MCF 10A (cell line): Measurements from ENCODE around the gene TBXAS1. TPM values are rescaled to one million over a fixed set of nuclear protein-coding genes. Genes with fewer than 3 reads are reported as not detected.
A peak's percentile ranks its signal among the peaks of the same experiment; 100 is the strongest.

Source experiments
- Bru-seq: library from RNA; stranded (reverse); fragments of 400-500 nt; gene quantifications from one replicate; lab custom pipeline; 2021; lab: Mats Ljungman, UMichigan
- BruChase-seq, 2 experiments: library from RNA; stranded (reverse); fragments of 400-500 nt; gene quantifications; one replicate each; lab custom pipeline; 2021; lab: Mats Ljungman, UMichigan
- BruUV-seq: library from RNA; stranded (reverse); fragments of 400-500 nt; replicated peaks from 2 replicates; lab custom pipeline; 2021; lab: Mats Ljungman, UMichigan
- CTCF ChIA-PET: fragments of 300-600 bp; sonication (Branson Sonifier 250); formaldehyde crosslinking; extraction: SDS; loops from one replicate; lab custom pipeline; 2021; ENCODE audit warnings: antibody characterized with exemption, inconsistent platforms; lab: Yijun Ruan, JAX
- POLR2A ChIA-PET: fragments of 300-600, 350-650 bp; sonication (Branson Sonifier 250); formaldehyde crosslinking; extraction: SDS; loops from one replicate; lab custom pipeline; 2020; ENCODE audit warnings: antibody characterized with exemption, inconsistent platforms; lab: Yijun Ruan, JAX
- DNase-seq: peaks from one replicate; pipeline ENCODE4 v3.0.0-alpha.2; 2018; ENCODE audit not compliant: unreplicated experiment
- H3K27ac Mint-ChIP-seq: one replicate; pipeline ENCODE4 v1.8.0; 2022; ENCODE audit warnings: mild to moderate bottlenecking, low read depth, mixed read lengths; ENCODE audit not compliant: unreplicated experiment
- H3K27me3 Mint-ChIP-seq: one replicate; pipeline ENCODE4 v1.8.0; 2022; ENCODE audit warnings: mixed read lengths; ENCODE audit not compliant: insufficient read depth, unreplicated experiment
- H3K36me3 Mint-ChIP-seq: one replicate; pipeline ENCODE4 v1.8.0; 2022; ENCODE audit warnings: mild to moderate bottlenecking, moderate library complexity, mixed read lengths; ENCODE audit not compliant: insufficient read depth, unreplicated experiment
- H3K4me1 Mint-ChIP-seq: one replicate; pipeline ENCODE4 v1.8.0; 2022; ENCODE audit warnings: mixed read lengths; ENCODE audit not compliant: insufficient read depth, unreplicated experiment
- H3K4me3 Mint-ChIP-seq: one replicate; pipeline ENCODE4 v1.8.0; 2022; ENCODE audit warnings: mild to moderate bottlenecking, moderate library complexity, mixed read lengths; ENCODE audit not compliant: unreplicated experiment
- H3K9me3 Mint-ChIP-seq: one replicate; pipeline ENCODE4 v1.8.0; 2022; ENCODE audit warnings: mixed read lengths; ENCODE audit not compliant: unreplicated experiment
- intact Hi-C: fragments of 100-400 bp; cut with micrococcal nuclease; formaldehyde crosslinking; loops from 2 replicates; pipeline ENCODE4 v1.14.1; 2022
- long read RNA-seq: library from polyadenylated mRNA; stranded (forward); transcript quantifications from one replicate; pipeline ENCODE4 v2.0.0, GENCODE V29; 2022
- total RNA-seq: library from RNA; stranded (reverse); gene quantifications from 2 replicates; pipeline ENCODE4 v1.2.3, GENCODE V29; 2022
- TF ChIP-seq, protein P1 (sequence below): fragments of 200-600 bp; IDR thresholded peaks from one replicate; pipeline ENCODE4 v1.8.0; 2022; ENCODE audit warnings: antibody characterized with exemption, mild to moderate bottlenecking; ENCODE audit not compliant: unreplicated experiment

Gene TBXAS1
- total RNA-seq (1.5 and 4.4 TPM in 2 replicates), Bru-seq, nascent RNA (percentile 25 among the genes with signal in this experiment), BruChase-seq, experiment 1, labeled RNA remaining after a 6-hour chase (percentile 26 among the genes with signal in this experiment), BruChase-seq, experiment 2, labeled RNA remaining after a 2-hour chase (percentile 25 among the genes with signal in this experiment)
- long read RNA-seq, partial matches to known transcripts: 1 of 5 reads
- long read RNA-seq, other reads (novel, unspliced or antisense): 1 of 5 reads

DNA sequence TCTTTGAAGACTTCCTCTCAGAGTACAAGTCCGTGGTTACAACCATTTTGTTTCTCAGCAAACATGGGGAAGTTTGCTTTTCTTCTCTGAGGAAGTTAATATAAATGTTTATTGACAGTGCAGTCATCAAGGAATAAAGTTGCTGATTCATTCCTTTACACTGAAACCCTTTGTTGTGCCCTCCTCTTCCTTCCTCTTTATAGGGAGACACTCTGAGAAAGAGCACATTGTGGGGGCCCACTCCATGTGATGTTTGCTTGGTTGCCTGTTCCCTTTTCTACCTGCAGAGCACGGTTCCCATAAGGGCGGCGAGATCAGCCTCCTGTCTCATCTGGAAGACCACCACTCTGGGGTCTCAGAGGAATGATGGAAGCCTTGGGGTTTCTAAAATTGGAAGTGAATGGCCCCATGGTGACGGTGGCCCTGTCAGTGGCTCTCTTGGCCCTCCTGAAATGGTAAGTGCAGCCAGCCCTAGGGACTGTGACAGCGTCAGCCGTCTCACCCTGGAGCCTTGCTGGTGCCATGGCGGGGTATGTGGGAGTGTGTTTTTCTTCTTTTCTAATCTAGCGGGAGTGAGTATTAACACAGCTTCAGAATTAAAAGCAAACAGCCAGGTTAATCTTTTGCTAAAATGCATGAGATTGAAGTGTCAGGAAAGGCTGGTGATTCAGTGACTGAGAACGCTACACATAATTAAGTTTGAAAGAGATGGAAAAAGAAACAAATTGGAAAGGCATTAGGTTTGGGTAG lies at the start of gene TBXAS1:
TSS of gene TBXAS1 (plus strand) at position 240 of the 750 bp plus-strand sequence. CDS start at position 367, 127 bp downstream.
- no peaks in the 10 kb centered on the region for H3K36me3 Mint-ChIP-seq
- no peak within 1 kb of the TSS for H3K27ac Mint-ChIP-seq
- intact Hi-C loops: no loop called here
- TF ChIP-seq, protein P1, sequence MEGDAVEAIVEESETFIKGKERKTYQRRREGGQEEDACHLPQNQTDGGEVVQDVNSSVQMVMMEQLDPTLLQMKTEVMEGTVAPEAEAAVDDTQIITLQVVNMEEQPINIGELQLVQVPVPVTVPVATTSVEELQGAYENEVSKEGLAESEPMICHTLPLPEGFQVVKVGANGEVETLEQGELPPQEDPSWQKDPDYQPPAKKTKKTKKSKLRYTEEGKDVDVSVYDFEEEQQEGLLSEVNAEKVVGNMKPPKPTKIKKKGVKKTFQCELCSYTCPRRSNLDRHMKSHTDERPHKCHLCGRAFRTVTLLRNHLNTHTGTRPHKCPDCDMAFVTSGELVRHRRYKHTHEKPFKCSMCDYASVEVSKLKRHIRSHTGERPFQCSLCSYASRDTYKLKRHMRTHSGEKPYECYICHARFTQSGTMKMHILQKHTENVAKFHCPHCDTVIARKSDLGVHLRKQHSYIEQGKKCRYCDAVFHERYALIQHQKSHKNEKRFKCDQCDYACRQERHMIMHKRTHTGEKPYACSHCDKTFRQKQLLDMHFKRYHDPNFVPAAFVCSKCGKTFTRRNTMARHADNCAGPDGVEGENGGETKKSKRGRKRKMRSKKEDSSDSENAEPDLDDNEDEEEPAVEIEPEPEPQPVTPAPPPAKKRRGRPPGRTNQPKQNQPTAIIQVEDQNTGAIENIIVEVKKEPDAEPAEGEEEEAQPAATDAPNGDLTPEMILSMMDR: no peak
- BruUV-seq: no TSS peak
- H3K4me1 Mint-ChIP-seq: peaks cover 5% of the 10 kb centered on the region
- ChIA-PET CTCF (interaction anchor here (0.7 to 1.0 kb wide), 3 partner anchors 28 to 168 kb away, joined by 3 to 4 read pairs (median 3); no protein-coding TSS in a partner anchor), POLR2A (no interaction called here)
- H3K27me3 Mint-ChIP-seq: peaks cover 21% of the 10 kb centered on the region
- DNase-seq: no peak
- peaks cover 4% of the 10 kb centered on the region for H3K9me3 Mint-ChIP-seq
- H3K4me3 Mint-ChIP-seq: no peak within 1 kb of the TSS

DNA sequence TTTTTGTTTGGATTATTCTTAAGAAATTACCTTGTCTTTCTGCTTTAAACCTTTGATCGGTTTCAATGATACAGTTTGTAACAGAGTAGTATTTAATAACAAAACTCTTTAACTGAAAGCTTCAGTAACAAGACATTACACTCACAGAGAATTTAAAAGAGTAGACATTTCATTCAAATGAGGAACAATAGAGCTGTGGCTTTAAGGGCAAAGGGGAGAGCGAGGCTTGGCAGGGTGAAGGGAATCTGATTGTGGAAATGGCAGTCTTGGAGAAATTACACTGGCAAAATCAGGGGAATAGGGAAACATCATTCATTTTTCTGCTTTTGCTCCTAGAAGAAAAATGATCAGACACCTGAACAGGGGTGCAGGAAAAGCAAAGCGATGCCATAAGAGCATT lies 46.1 kb upstream of the TBXAS1 start:
- DNase-seq: no peak
- TF ChIP-seq, protein P1: no peak
- H3K27ac Mint-ChIP-seq: no peak overlapping the region
- POLR2A ChIA-PET: interaction anchor here (0.6 to 1.0 kb wide), 3 partner anchors 18 to 133 kb away, joined by 3 to 5 read pairs (median 4); no protein-coding TSS in a partner anchor
- H3K9me3 Mint-ChIP-seq: no peaks in the 10 kb centered on the region
- peaks cover 13% of the 10 kb centered on the region for H3K36me3 Mint-ChIP-seq
- BruUV-seq: no TSS peak
- CTCF ChIA-PET: interaction anchor here (0.5 to 2.5 kb wide), 9 partner anchors 14 to 357 kb away, joined by 3 to 12 read pairs (median 4); no protein-coding TSS in a partner anchor
- H3K27me3 Mint-ChIP-seq: no peaks in the 10 kb centered on the region
- peaks cover 16% of the 10 kb centered on the region for H3K4me1 Mint-ChIP-seq
- intact Hi-C loops: no loop called here
- H3K4me3 Mint-ChIP-seq: no peak overlapping the region

DNA sequence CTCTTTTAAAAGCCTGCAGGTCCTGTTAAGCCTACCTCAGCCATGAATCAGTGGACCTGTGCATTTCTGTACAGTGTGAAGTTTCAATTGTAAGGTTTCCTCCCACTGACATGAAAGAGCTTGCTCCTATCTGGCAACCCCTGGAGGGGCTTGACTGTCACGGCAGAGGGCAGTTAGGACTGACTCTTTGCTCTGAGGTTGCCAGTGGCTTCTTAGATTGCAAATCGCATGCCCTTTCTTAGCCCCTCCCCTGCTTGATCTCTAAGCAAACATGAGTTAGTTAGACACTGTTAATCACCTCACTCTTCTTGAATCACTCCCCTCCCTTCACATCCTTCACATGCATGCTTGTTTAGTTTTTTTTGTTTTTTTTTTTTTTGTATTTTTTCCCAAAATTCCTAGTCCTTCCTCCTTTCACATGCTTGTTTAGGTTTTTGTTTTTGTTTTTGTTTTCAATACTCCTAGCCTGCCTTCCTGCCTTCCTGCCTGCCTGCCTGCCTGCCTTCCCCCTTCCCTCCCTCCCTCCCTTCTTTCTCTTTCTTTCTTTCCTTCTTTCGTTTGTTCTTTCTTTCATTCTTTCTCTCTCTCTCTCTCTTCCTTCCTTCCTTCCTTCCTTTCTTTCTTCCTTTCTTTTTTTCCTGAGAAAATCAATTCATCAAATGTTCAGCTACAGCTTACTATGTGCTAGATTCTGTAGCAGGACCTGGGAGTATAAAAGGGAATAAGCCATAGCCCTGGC lies 45.2 kb upstream of the TBXAS1 start:
- BruUV-seq: no TSS peak
- H3K27ac Mint-ChIP-seq: no peak overlapping the region
- H3K4me1 Mint-ChIP-seq: peaks cover 13% of the 10 kb centered on the region
- H3K36me3 Mint-ChIP-seq: peaks cover 13% of the 10 kb centered on the region
- no peak overlapping the region for H3K4me3 Mint-ChIP-seq
- ChIA-PET CTCF (interaction anchor here (0.6 to 2.5 kb wide), 10 partner anchors 13 to 235 kb away, joined by 3 to 12 read pairs (median 4); no protein-coding TSS in a partner anchor), POLR2A (interaction anchor here (0.6 to 1.0 kb wide), 3 partner anchors 18 to 132 kb away, joined by 3 to 5 read pairs (median 4); no protein-coding TSS in a partner anchor)
- peak; percentile 55 for DNase-seq
- intact Hi-C loops: no loop called here
- TF ChIP-seq, protein P1: no peak
- H3K27me3 Mint-ChIP-seq: no peaks in the 10 kb centered on the region
- H3K9me3 Mint-ChIP-seq: no peaks in the 10 kb centered on the region
